Measurements from ENCODE around the gene PRCC.

GRCh38 chr1:156760796-156761104, 6.6 kb upstream of the PRCC start:
- TF ChIP-seq BCL11A (IDR thresholded peaks at IDR 0.05; ENCODE audit: low read depth in 2 of 2, low read length in 2 of 2) (no peak), MAFK (IDR thresholded peaks at IDR 0.05; ENCODE audit: low read depth, low read length) (no peak), RAD21 (IDR thresholded peaks at IDR 0.05 in 1 of 2, conservative IDR thresholded peaks at IDR 0.05 in 1 of 2; ENCODE audit: low read depth in 2 of 2, low read length in 2 of 2) (no peak), CREB1 (IDR thresholded peaks at IDR 0.05) (no peak), POLR2A (IDR thresholded peaks at IDR 0.05; ENCODE audit: control extremely low read depth in 1 of 2, low read depth in 2 of 2, low read length in 2 of 2) (no peak)
